T-helper 2 cell treated with Interferon-gamma antibody and Interleukin-4, amounts not matched to agents 5 μg/mL and 100 μg/mL, for 36 hours (primary cell): ENCODE results near the gene BRSK2.

Source experiments
- DNase-seq: peaks from one replicate; pipeline ENCODE4 v3.0.0; 2021; ENCODE audit warnings: low spot score
- H3K27ac Mint-ChIP-seq: one replicate; pipeline ENCODE4 v1.8.0; 2021; ENCODE audit warnings: mild to moderate bottlenecking, mixed read lengths
- H3K27me3 Mint-ChIP-seq: one replicate; pipeline ENCODE4 v1.8.0; 2021; ENCODE audit warnings: low read depth, mixed read lengths
- H3K36me3 Mint-ChIP-seq: one replicate; pipeline ENCODE4 v1.8.0; 2021; ENCODE audit warnings: low read depth, mixed read lengths
- H3K4me1 Mint-ChIP-seq: one replicate; pipeline ENCODE4 v1.8.0; 2021; ENCODE audit warnings: low read depth, mixed read lengths
- H3K4me3 Mint-ChIP-seq: one replicate; pipeline ENCODE4 v1.8.0; 2022; ENCODE audit warnings: mild to moderate bottlenecking, moderate library complexity, mixed read lengths
- H3K9me3 Mint-ChIP-seq: one replicate; pipeline ENCODE4 v1.8.0; 2021; ENCODE audit warnings: mixed read lengths

Gene BRSK2

DNA sequence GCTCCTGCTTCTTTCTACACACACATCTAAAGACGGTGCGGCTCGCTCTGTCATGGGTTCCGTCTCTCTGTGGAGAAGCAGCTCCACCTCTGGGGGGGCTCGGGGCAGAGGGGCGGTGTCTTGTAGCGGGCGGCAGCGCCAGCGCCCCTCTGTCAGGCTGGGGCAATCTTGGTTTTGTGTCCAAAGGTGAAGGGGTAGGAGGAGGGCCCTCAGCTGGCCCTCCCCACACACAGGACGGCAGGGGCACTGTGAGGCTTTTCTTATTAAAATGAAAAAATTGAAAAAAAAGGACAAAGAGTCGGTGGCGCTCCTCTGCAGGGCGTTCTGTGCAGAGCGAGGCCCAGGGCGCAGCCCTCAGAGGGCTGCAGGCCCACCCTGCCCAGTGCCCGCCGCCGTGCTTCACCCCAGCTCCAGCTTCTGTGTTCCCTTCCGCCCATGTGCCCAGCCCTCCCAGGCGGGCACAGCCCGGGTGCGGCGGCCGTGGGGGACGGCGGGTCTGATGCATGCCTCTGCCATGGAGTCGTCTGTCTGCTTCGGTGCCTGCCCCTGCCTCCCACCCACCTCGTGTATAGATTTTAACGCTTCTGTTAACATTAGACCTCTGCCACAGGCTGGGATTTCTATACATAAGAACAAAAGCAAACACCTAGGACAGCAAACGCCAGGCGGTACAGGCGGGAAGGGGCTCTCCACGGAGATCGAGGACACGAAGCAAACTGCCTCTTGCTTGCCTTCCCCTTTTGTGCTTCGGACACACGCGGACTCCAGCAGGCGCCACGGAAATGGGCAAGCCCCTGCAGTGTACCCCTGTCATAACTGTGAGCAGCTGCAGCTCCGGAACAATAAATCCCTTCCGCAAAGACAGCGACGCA is 72.3 kb downstream of the BRSK2 start:
- Mint-ChIP-seq H3K4me3 (no peak overlapping the region), H3K27me3 (no peaks in the 10 kb centered on the region), H3K4me1 (no peaks in the 10 kb centered on the region), H3K27ac (no peak overlapping the region), H3K9me3 (no peaks in the 10 kb centered on the region), H3K36me3 (no peaks in the 10 kb centered on the region)
- DNase-seq = no peak

DNA sequence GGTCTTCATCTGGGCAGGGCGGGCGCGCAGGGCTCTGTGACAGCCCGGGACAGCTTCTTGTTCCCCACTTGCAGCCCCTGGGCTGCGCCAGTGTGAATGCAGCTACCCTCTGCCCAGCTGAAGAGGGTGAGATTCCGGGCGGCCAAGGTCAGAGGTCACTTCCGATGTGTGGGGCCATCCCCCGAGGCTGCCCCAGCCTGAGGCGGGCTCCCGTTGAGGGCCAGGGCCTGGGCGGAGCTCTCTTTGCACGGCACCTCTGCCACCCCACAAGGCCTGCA is 72.9 kb downstream of the BRSK2 start:
- Mint-ChIP-seq H3K27me3 (no peaks in the 10 kb centered on the region), H3K9me3 (no peaks in the 10 kb centered on the region), H3K4me3 (no peak overlapping the region), H3K36me3 (no peaks in the 10 kb centered on the region), H3K4me1 (no peaks in the 10 kb centered on the region), H3K27ac (no peak overlapping the region)
- no peak for DNase-seq

DNA sequence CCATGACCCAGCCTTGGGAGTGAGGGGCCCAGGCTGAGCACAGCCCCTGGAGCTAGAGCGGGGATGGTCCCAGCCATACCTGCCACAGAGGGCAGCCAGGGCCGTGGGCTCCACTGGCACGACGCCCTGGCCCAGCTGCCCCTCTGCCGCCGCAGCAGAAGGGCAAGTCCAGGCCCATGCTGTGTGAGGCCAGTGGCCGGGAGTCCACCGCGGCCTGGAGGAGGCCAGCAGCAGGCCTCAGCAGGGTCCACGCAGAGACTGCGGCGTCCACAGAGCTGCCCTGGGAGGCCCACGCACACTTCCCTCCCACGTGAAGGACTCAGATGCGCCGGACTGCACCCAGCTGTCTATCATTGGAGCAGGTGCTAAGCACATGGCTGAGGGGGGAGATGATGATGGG is 73.3 kb downstream of the BRSK2 start:
- no peaks in the 10 kb centered on the region for H3K9me3 Mint-ChIP-seq
- H3K36me3 Mint-ChIP-seq = no peaks in the 10 kb centered on the region
- no peak overlapping the region for H3K4me3 Mint-ChIP-seq
- no peak overlapping the region for H3K27ac Mint-ChIP-seq
- H3K27me3 Mint-ChIP-seq = no peaks in the 10 kb centered on the region
- no peaks in the 10 kb centered on the region for H3K4me1 Mint-ChIP-seq
- no peak for DNase-seq

DNA sequence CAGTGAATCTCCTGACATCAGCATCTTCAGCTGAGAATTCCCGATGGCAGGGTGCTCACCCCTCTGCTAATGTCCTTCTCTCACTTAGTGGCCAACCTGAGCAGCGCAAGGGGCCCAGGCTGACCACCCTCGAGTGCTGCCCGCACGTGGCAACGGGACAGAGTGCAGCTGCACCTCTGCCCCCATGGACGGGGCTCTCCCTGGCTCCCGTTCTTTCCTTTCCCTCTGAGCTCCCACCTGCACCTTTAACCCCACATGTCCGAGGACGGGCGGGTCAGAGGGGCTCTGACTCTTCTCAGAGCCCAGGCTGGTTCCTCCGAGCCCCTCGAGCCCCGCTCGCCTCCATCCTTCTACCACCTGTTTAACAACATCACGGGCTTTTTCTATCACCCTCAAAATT is 77.0 kb downstream of the BRSK2 start:
- no peaks in the 10 kb centered on the region for H3K4me1 Mint-ChIP-seq
- DNase-seq = no peak
- no peaks in the 10 kb centered on the region for H3K36me3 Mint-ChIP-seq
- H3K27me3 Mint-ChIP-seq = no peaks in the 10 kb centered on the region
- no peaks in the 10 kb centered on the region for H3K9me3 Mint-ChIP-seq
- no peak overlapping the region for H3K4me3 Mint-ChIP-seq
- no peak overlapping the region for H3K27ac Mint-ChIP-seq

DNA sequence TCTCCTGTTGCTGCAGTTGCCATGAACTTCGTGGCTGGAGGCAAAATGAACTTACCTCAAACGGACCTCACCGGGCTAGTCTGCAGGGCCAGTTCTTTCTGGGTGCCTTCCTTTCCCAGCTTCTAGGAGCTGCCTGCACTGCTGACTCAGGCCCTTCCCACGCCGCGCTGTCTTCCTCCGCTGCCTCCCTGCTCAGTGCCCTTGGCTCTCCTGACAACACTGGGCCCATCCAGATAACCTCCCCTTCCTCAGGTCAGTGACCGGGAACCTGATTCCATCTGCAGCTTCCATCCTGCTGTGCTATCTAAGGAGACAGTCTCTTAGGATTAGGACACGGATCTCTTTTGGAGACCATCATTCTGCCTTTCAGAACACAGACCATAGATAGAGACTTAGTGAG is 77.5 kb downstream of the BRSK2 start:
- Mint-ChIP-seq H3K9me3 (no peaks in the 10 kb centered on the region), H3K27me3 (no peaks in the 10 kb centered on the region), H3K4me1 (no peaks in the 10 kb centered on the region), H3K36me3 (no peaks in the 10 kb centered on the region), H3K27ac (no peak overlapping the region), H3K4me3 (no peak overlapping the region)
- DNase-seq = no peak

DNA sequence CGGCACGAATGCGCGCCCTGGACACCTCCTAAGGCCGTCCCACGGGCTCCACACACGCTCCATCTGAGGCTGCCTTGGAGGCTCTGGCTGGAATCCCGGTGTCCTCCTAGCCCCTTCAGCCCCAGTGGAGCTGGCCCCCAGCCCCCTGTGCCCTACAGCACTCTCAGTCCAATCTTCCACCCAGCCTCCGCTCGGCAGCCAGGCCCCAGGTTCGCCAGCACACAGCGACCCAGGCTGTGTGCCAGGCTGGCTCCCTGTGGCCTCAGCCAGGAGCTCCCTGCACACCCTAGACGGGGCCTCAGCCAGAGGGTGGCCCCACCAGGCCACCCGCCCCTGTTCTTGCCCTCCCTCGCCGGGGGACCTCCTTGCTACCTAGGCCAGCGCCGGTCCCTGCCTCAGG is 78.3 kb downstream of the BRSK2 start:
- Mint-ChIP-seq H3K27ac (no peak overlapping the region), H3K4me3 (no peak overlapping the region), H3K36me3 (no peaks in the 10 kb centered on the region), H3K9me3 (no peaks in the 10 kb centered on the region), H3K4me1 (no peaks in the 10 kb centered on the region), H3K27me3 (no peaks in the 10 kb centered on the region)
- no peak for DNase-seq

DNA sequence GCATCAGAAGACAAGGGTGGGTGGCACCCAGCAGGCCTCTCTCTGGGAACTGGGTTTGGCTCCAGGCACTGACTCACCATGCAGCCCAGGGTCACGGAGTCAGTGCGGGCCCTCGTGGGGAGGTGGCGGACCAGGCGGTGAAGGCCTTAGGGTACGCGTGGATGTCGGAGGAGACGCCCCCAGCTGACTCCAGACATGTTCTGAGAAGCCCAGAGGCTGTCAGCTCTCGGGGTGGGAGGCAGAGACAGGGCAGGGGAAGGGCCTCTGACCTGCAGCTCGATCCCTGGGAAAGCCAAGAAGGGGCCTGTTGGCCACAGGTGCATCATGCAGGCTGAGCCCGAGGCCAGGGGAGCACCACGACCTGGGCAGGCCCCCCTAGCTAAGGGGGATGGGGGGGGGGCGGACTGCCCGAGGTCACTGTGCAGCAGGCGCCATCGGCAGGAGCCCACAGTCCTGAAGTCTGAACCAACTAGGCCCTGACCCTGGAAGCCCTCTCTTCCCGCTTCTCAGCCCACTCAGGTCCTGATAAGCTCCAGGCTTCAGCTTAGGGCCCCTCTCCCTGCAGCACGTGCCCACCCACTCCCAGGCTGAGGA is 78.8 kb downstream of the BRSK2 start:
- Mint-ChIP-seq H3K4me1 (no peaks in the 10 kb centered on the region), H3K27ac (no peak overlapping the region), H3K27me3 (no peaks in the 10 kb centered on the region), H3K9me3 (no peaks in the 10 kb centered on the region), H3K4me3 (no peak overlapping the region), H3K36me3 (no peaks in the 10 kb centered on the region)
- DNase-seq = no peak

DNA sequence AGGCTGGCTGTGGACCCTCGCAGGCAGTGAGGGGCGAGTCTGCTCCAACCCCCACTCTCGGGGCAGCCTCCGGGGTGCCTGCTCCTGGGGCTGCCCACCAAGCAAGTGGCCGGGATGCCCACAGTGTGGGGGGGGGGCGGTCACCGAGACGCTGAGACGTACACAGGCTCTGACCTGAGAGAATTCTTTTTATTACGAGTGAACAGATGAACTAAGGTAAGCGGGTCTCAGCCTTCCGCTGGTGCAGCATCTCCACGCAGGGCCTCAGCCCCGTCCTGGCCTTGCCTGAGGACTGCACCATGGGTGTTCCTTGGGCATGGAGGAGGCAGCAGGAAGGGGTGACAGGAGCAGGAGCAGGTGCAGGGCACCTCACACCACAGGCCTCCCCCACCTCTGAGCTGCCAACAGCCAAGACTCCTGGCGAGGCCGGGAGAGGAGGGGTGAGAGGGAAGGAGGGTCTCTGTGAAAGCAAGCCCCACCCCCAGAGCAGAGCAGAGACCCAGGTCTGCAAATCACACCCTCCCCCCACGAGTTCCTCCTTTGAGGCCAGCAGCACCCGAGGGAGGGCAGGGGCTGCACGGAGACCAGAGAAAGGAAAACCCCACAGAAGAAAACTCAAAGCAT is 79.7 kb downstream of the BRSK2 start:
- H3K27ac Mint-ChIP-seq = no peak overlapping the region
- H3K4me1 Mint-ChIP-seq = no peaks in the 10 kb centered on the region
- no peak overlapping the region for H3K4me3 Mint-ChIP-seq
- H3K36me3 Mint-ChIP-seq = no peaks in the 10 kb centered on the region
- H3K27me3 Mint-ChIP-seq = no peaks in the 10 kb centered on the region
- DNase-seq = no peak
- no peaks in the 10 kb centered on the region for H3K9me3 Mint-ChIP-seq

DNA sequence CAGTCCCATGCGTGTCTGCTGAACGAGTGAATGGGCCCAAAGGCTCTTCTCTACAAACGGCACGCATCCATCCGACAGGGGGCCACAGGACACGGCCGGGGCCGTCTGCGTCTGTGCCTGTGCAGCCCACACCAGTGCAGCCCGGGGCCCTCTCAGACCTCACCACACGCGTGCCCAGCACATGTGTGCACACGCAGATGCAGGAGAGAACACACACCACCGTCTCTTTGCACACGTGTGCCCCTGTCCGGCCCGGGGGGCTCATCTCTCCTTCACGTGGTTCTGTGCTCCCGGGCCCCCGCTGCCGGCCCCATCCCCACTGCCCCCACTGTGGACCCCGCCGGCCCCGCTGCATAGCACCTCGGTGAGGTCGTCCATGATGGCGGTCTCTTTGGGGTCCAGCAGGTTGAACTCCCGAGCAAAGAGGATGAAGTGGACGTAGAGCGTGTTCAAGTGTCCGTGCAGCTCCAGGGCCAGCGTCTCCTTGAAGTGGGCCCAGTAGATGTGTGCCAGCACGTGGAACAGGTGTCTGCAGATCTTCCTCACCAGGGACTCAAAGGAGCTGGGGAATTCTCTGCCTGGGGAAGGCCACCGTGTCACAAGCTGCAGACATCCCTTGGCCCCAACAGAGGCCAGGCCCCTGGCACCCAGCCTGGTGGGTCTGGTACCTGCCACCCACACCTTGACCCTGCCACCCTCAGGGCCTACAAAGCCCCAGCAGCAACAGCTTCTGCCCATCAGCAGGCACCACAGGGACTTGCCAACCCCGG is 80.4 kb downstream of the BRSK2 start:
- Mint-ChIP-seq H3K36me3 (no peaks in the 10 kb centered on the region), H3K27me3 (no peaks in the 10 kb centered on the region), H3K4me1 (no peaks in the 10 kb centered on the region), H3K4me3 (no peak overlapping the region), H3K9me3 (no peaks in the 10 kb centered on the region), H3K27ac (no peak overlapping the region)
- no peak for DNase-seq

DNA sequence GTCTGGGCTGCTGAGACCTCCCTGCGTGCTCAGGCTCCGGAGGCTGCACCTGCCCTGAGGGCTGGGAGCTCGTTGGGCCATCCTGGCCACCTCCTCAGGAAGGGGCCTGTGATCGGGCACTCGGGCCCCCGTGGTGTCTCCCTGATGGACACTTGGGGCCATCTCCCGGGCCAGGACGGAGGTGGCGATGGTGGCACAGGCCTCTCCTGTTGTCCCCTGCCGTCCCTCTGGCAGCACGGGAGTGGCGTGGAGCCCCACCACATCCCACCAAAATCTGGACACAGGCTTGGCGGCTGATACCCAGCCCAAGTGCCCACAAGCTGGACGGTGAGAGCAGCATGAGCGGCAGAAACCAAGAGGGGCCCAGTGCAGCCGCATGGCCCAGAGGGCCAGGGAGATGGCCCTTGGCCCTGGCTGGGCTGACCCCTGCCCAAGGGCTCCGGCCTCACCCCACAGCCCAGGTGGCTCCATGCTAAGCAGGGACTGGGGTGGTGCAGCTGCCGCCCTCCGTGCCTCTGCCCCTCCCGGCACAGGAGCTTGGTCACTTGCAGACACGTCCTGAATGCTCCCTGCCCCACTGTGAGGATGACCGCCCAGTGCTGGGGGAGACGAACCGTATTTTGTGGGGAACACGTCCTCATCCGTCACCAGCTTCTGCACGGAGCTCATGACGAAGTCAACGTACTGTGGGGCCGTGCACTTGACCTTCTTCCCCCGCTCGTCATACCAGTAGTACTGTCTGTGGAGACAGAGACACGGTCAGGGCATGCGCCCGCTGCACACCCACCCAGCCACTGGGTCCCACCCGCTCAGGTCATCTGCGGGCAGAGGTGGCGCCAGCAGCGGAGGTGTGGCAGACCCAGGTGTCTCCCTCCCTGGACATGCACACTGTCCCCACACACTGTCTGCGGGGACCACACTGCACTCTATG is 81.2 kb downstream of the BRSK2 start:
- Mint-ChIP-seq H3K9me3 (no peaks in the 10 kb centered on the region), H3K27me3 (no peaks in the 10 kb centered on the region), H3K36me3 (no peaks in the 10 kb centered on the region), H3K4me3 (no peak overlapping the region), H3K4me1 (no peaks in the 10 kb centered on the region), H3K27ac (no peak overlapping the region)
- DNase-seq = no peak

DNA sequence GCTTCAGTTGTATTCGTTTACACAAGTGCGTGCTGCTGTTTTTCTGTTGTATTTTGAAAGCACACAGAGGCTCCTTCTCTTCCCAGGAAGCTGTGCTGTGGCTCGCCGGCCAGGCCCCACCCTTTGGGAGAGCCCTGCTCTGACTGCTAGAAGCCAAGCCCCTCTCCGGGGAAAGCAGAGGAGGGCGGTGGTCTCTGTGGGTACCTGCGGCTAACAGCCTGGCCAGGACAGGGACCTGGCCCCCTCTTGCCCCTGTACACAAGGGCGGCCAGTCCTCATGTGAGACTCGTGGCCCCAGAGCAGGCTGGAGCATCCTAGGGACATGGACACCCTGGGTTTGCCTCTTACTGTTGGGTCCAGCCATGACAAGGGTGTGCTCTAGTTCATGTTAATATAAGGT is 82.0 kb downstream of the BRSK2 start:
- Mint-ChIP-seq H3K36me3 (no peaks in the 10 kb centered on the region), H3K4me1 (no peaks in the 10 kb centered on the region), H3K9me3 (no peaks in the 10 kb centered on the region), H3K27me3 (no peaks in the 10 kb centered on the region), H3K4me3 (no peak overlapping the region), H3K27ac (no peak overlapping the region)
- DNase-seq = no peak

DNA sequence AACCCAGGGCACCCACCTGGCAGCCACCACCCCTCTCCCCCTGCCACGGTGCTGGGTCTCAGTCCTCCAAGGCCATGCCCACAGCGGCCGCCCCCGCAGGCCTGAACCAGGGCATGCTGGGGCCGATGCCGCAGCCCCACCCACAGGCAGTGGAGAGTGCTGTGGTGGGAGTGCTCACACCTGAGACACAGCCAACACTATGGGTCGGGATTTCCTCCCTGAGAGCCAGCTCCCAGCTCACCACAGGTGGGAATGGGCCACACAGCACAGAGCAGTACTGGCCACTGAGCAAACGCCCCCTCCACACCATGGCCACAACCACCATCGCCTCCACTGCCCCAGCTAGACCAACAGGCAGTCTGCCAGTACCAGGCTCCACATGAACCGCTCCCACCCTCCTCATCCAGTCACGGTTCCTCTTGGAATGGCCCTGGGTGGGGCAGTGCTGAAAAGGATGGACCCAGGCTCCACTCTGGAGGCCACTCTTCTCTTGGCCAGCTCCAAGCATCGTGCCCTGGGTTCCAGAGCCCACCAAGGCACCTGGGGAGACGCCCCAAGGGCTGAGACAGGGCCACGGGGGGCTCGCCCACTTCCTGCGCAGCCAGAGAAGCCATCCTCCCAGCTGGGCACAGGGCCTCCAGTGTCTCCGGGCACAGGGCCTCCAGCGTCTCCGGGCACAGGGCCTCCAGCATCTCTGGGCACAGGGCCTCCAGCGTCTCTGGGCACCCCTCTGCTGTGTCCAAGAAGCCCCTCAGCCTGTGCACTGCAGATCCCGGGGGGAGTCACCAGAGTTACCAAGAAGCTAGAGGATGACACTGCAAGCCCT is 82.7 kb downstream of the BRSK2 start:
- Mint-ChIP-seq H3K4me3 (no peak overlapping the region), H3K27me3 (no peaks in the 10 kb centered on the region), H3K36me3 (no peaks in the 10 kb centered on the region), H3K4me1 (no peaks in the 10 kb centered on the region), H3K9me3 (no peaks in the 10 kb centered on the region), H3K27ac (no peak overlapping the region)
- DNase-seq = no peak
